PC-9 (cell line): ENCODE measurements around the gene NLGN4X. TPM values are rescaled to one million over a fixed set of nuclear protein-coding genes. Genes with fewer than 3 reads are reported as not detected.

Experiments
- BruUV-seq: library from RNA; stranded (reverse); fragments of 400-500 nt; replicated peaks from 2 replicates; lab custom pipeline; 2021; lab: Mats Ljungman, UMichigan
- CTCF ChIA-PET: fragments of 300-600 bp; sonication (Branson Sonifier 250); formaldehyde crosslinking; loops from one replicate; lab custom pipeline; 2022; ENCODE audit warnings: antibody characterized with exemption; lab: Charles Lee
- POLR2A ChIA-PET: fragments of 300-600 bp; sonication (Branson Sonifier 250); formaldehyde crosslinking; loops from one replicate; lab custom pipeline; 2022; ENCODE audit warnings: antibody characterized with exemption; ENCODE audit not compliant: unreplicated experiment; lab: Charles Lee
- DNase-seq, 2 experiments: peaks; one replicate each; pipeline versions ENCODE4 v3.0.0 to v3.0.0-alpha.2; 2015 to 2022; ENCODE audit warnings: mixed read lengths in 1 of 2
- H2AFZ ChIP-seq: fragments of 200-600 bp; sonication (generic); 2 replicates; pipeline ENCODE4 v1.8.1; 2017; ENCODE audit warnings: antibody characterized with exemption
- H3F3A ChIP-seq: fragments of 200-600 bp; sonication (generic); 2 replicates; pipeline ENCODE4 v1.8.1; 2017; ENCODE audit warnings: antibody characterized with exemption, mild to moderate bottlenecking, low read depth; ENCODE audit not compliant: insufficient read depth
- H3K27ac ChIP-seq: fragments of 200-600 bp; sonication (generic); 2 replicates; pipeline ENCODE4 v1.6.1; 2016; ENCODE audit warnings: mixed run types
- H3K27me3 ChIP-seq: fragments of 200-600 bp; sonication (generic); 2 replicates; pipeline ENCODE4 v1.6.1; 2016; ENCODE audit warnings: low read depth, mixed run types; ENCODE audit not compliant: insufficient read depth
- H3K36me3 ChIP-seq: fragments of 200-600 bp; sonication (generic); 2 replicates; pipeline ENCODE4 v1.6.1; 2016; ENCODE audit warnings: low read depth, mixed run types
- H3K4me1 ChIP-seq: fragments of 200-600 bp; sonication (generic); replicated peaks from 2 replicates; pipeline ENCODE4 v1.6.1; 2016; ENCODE audit warnings: mixed run types; ENCODE audit not compliant: insufficient read depth
- H3K4me2 ChIP-seq: fragments of 200-600 bp; sonication (generic); 2 replicates; pipeline ENCODE4 v1.6.1; 2017; ENCODE audit warnings: mixed run types
- H3K4me3 ChIP-seq: fragments of 200-600 bp; sonication (generic); 2 replicates; pipeline ENCODE4 v1.6.1; 2016; ENCODE audit warnings: mixed run types
- H3K79me2 ChIP-seq: fragments of 200-600 bp; sonication (generic); 2 replicates; pipeline ENCODE4 v1.6.1; 2017; ENCODE audit warnings: low read depth, mixed run types
- H3K9me2 ChIP-seq: fragments of 200-600 bp; sonication (generic); 2 replicates; pipeline ENCODE4 v1.8.1; 2017; ENCODE audit warnings: mild to moderate bottlenecking; ENCODE audit not compliant: insufficient read depth
- H3K9me3 ChIP-seq: fragments of 200-600 bp; sonication (generic); 2 replicates; pipeline ENCODE4 v1.8.1; 2016; ENCODE audit warnings: low read depth; ENCODE audit not compliant: insufficient read depth
- H4K20me1 ChIP-seq: fragments of 200-600 bp; sonication (generic); 2 replicates; pipeline ENCODE4 v1.8.1; 2017; ENCODE audit not compliant: insufficient read depth
- CTCF ChIP-seq: fragments of 200-600 bp; sonication (generic); conservative IDR thresholded peaks from 2 replicates; pipeline ENCODE4 v1.6.1; 2017; ENCODE audit warnings: mixed run types, antibody characterized with exemption, mild to moderate bottlenecking, moderate library complexity
- EZH2 ChIP-seq: fragments of 200-600 bp; sonication (generic); IDR thresholded peaks from 2 replicates; pipeline ENCODE4 v1.8.0; 2017; ENCODE audit warnings: antibody characterized with exemption, low read depth
- intact Hi-C: fragments of 100-400 bp; cut with micrococcal nuclease; formaldehyde crosslinking; loops from one replicate; pipeline ENCODE4 v1.10.0; 2022; ENCODE audit not compliant: unreplicated experiment
- total RNA-seq: library from RNA; stranded (reverse); gene quantifications from 2 replicates; pipeline ENCODE4 v1.2.3, GENCODE V29; 2021

The NLGN4X gene
- total RNA-seq, 1 experiment from 2014 or later: 0.31 TPM

GRCh38 chrX:6129195-6129594 lies 99.5 kb downstream of the NLGN4X start:
- H3K9me3 ChIP-seq: no peaks in the 10 kb centered on the region
- H3K4me1 ChIP-seq: no peaks in the 10 kb centered on the region
- no peaks in the 10 kb centered on the region for H3K79me2 ChIP-seq
- ChIA-PET POLR2A (no interaction called here), CTCF (no interaction called here)
- no peak overlapping the region for H3K4me2 ChIP-seq
- BruUV-seq: no TSS peak
- no peak for TF ChIP-seq EZH2
- no peak for TF ChIP-seq CTCF
- intact Hi-C loops: no loop called here
- H3F3A ChIP-seq: no peaks in the 10 kb centered on the region
- H3K4me3 ChIP-seq: no peak overlapping the region
- no peaks in the 10 kb centered on the region for H3K36me3 ChIP-seq
- H2AFZ ChIP-seq: no peak overlapping the region
- no peaks in the 10 kb centered on the region for H3K27me3 ChIP-seq
- H4K20me1 ChIP-seq: no peaks in the 10 kb centered on the region
- no peaks in the 10 kb centered on the region for H3K9me2 ChIP-seq
- no peak for DNase-seq
- no peak overlapping the region for H3K27ac ChIP-seq

GRCh38 chrX:6120329-6120728 lies 108.3 kb downstream of the NLGN4X start:
- no peak overlapping the region for H3K4me3 ChIP-seq
- no peak overlapping the region for H2AFZ ChIP-seq
- no peaks in the 10 kb centered on the region for H3K4me1 ChIP-seq
- no peaks in the 10 kb centered on the region for H4K20me1 ChIP-seq
- no peak overlapping the region for H3K4me2 ChIP-seq
- BruUV-seq: no TSS peak
- H3K27ac ChIP-seq: no peak overlapping the region
- intact Hi-C loops: no loop called here
- CTCF ChIA-PET: no interaction called here
- no peaks in the 10 kb centered on the region for H3K9me2 ChIP-seq
- no peaks in the 10 kb centered on the region for H3K27me3 ChIP-seq
- H3K9me3 ChIP-seq: no peaks in the 10 kb centered on the region
- no peaks in the 10 kb centered on the region for H3F3A ChIP-seq
- H3K79me2 ChIP-seq: no peaks in the 10 kb centered on the region
- DNase-seq: no peak
- POLR2A ChIA-PET: no interaction called here
- no peak for TF ChIP-seq CTCF
- TF ChIP-seq EZH2: no peak
- no peaks in the 10 kb centered on the region for H3K36me3 ChIP-seq

GRCh38 chrX:6095469-6095868 lies 133.2 kb downstream of the NLGN4X start:
- 0 out of 2 replicates have a peak, but pooled peaks cover 3% of the 10 kb centered on the region for H3K9me3 ChIP-seq
- POLR2A ChIA-PET: no interaction called here
- H2AFZ ChIP-seq: no peak overlapping the region
- no peak for DNase-seq
- H3K4me2 ChIP-seq: no peak overlapping the region
- H3K9me2 ChIP-seq: no peaks in the 10 kb centered on the region
- no peaks in the 10 kb centered on the region for H3K36me3 ChIP-seq
- no peak overlapping the region for H3K4me3 ChIP-seq
- no peaks in the 10 kb centered on the region for H3K27me3 ChIP-seq
- H4K20me1 ChIP-seq: no peaks in the 10 kb centered on the region
- no peaks in the 10 kb centered on the region for H3F3A ChIP-seq
- no peaks in the 10 kb centered on the region for H3K4me1 ChIP-seq
- H3K27ac ChIP-seq: no peak overlapping the region
- BruUV-seq: no TSS peak
- intact Hi-C loops: no loop called here
- CTCF ChIA-PET: no interaction called here
- H3K79me2 ChIP-seq: no peaks in the 10 kb centered on the region
- TF ChIP-seq CTCF: peak; percentile 54
- TF ChIP-seq EZH2: no peak
